CD14-positive monocyte (primary cell): Measurements from ENCODE around the gene AP5B1. TPM values are rescaled to one million over a fixed set of nuclear protein-coding genes. Genes with fewer than 3 reads are reported as not detected.

ENCODE experiments used
- DNase-seq, 3 donors: peaks; one replicate each; pipeline ENCODE4 v3.0.0-alpha.2; 2011 to 2022
- H2AFZ ChIP-seq: 2 replicates; pipeline ENCODE4 v1.6.0; 2012; ENCODE audit warnings: mild to moderate bottlenecking, low read depth, low read length, inconsistent platforms; ENCODE audit not compliant: insufficient read depth, poor library complexity, severe bottlenecking
- H3K27ac ChIP-seq, 2 donors: 1 replicate in 1 of 2; 2 replicates in 1 of 2; pipeline ENCODE4 v1.5.1; 2012 to 2013; ENCODE audit warnings: low read length in 2 of 2, control low read depth in 1 of 2, inconsistent platforms in 1 of 2, low read depth in 1 of 2, mild to moderate bottlenecking in 1 of 2
- H3K27me3 ChIP-seq, 2 donors: one replicate each; pipeline versions ENCODE4 v1.6.0 to v1.6.1; 2011 to 2013; ENCODE audit warnings: low read length in 2 of 2; ENCODE audit not compliant: control insufficient read depth in 2 of 2, insufficient read depth in 2 of 2
- H3K36me3 ChIP-seq, 2 donors: replicated peaks in 1 of 2; 1 replicate in 1 of 2; 2 replicates in 1 of 2; pipeline versions ENCODE4 v1.5.1 to v1.6.1; 2012 to 2013; ENCODE audit warnings: low read length in 2 of 2, control low read depth in 1 of 2, inconsistent platforms in 1 of 2, mild to moderate bottlenecking in 1 of 2; ENCODE audit not compliant: insufficient read depth in 2 of 2, control insufficient read depth in 1 of 2
- H3K4me1 ChIP-seq, 2 donors: 1 replicate in 1 of 2; 2 replicates in 1 of 2; pipeline versions ENCODE4 v1.5.1 to v1.6.1; 2012 to 2013; ENCODE audit warnings: low read length in 2 of 2, control low read depth in 1 of 2, inconsistent platforms in 1 of 2, mild to moderate bottlenecking in 1 of 2, moderate library complexity in 1 of 2; ENCODE audit not compliant: insufficient read depth in 2 of 2, control insufficient read depth in 1 of 2
- H3K4me2 ChIP-seq: replicated peaks from 2 replicates; pipeline ENCODE3; 2012; ENCODE audit warnings: low read length, moderate library complexity, mild to moderate bottlenecking; ENCODE audit not compliant: poor library complexity, severe bottlenecking; ENCODE audit errors: extremely low read depth
- H3K4me3 ChIP-seq, 3 experiments: fragments of 200-600 bp in 1 of 3; sonication (generic) in 1 of 3; replicated peaks in 1 of 3; 1 replicate in 2 of 3; 2 replicates in 1 of 3; pipeline ENCODE4 v1.5.1; 2011 to 2013; ENCODE audit warnings: low read length in 3 of 3, mild to moderate bottlenecking in 3 of 3, control low read depth in 2 of 3, low read depth in 2 of 3, inconsistent platforms in 1 of 3, moderate library complexity in 1 of 3
- H3K79me2 ChIP-seq: 2 replicates; pipeline ENCODE4 v1.6.0; 2012; ENCODE audit warnings: mild to moderate bottlenecking, control low read depth, inconsistent platforms, low read length, moderate library complexity; ENCODE audit not compliant: insufficient read depth
- H3K9ac ChIP-seq: 2 replicates; pipeline ENCODE4 v1.6.0; 2017; ENCODE audit warnings: low read length, mild to moderate bottlenecking; ENCODE audit not compliant: insufficient read depth, poor library complexity, severe bottlenecking
- H3K9me3 ChIP-seq, 2 donors: replicated peaks in 1 of 2; 1 replicate in 1 of 2; 2 replicates in 1 of 2; pipeline versions ENCODE4 v1.5.1 to v1.6.1; 2012 to 2013; ENCODE audit warnings: low read length in 2 of 2, control low read depth in 1 of 2; ENCODE audit not compliant: control insufficient read depth in 1 of 2, insufficient read depth in 1 of 2
- H4K20me1 ChIP-seq: 2 replicates; pipeline ENCODE4 v1.6.0; 2012; ENCODE audit warnings: mild to moderate bottlenecking, low read length, control low read depth, moderate library complexity; ENCODE audit not compliant: insufficient read depth
- H3K27ac Mint-ChIP-seq, 7 donors: one replicate each; pipeline ENCODE4 v1.8.0; 2020; ENCODE audit warnings: mild to moderate bottlenecking in 7 of 7, mixed read lengths in 7 of 7, moderate library complexity in 6 of 7, inconsistent platforms in 2 of 7
- H3K27me3 Mint-ChIP-seq, 3 donors: one replicate each; pipeline ENCODE4 v1.8.0; 2021 to 2022; ENCODE audit warnings: low read depth in 3 of 3, mild to moderate bottlenecking in 3 of 3, mixed read lengths in 3 of 3, moderate library complexity in 3 of 3, inconsistent platforms in 1 of 3
- H3K36me3 Mint-ChIP-seq, 2 donors: one replicate each; pipeline ENCODE4 v1.8.0; 2020; ENCODE audit warnings: mixed read lengths in 2 of 2, inconsistent platforms in 1 of 2, mild to moderate bottlenecking in 1 of 2
- H3K4me1 Mint-ChIP-seq: one replicate; pipeline ENCODE4 v1.8.0; 2020; ENCODE audit warnings: mild to moderate bottlenecking, mixed read lengths
- H3K4me3 Mint-ChIP-seq, 2 donors: one replicate each; pipeline ENCODE4 v1.8.0; 2020; ENCODE audit warnings: mild to moderate bottlenecking in 2 of 2, mixed read lengths in 2 of 2, moderate library complexity in 1 of 2
- H3K9me3 Mint-ChIP-seq, 7 donors: one replicate each; pipeline ENCODE4 v1.8.0; 2020 to 2022; ENCODE audit warnings: mixed read lengths in 7 of 7, mild to moderate bottlenecking in 6 of 7, moderate library complexity in 6 of 7, inconsistent platforms in 2 of 7
- WGBS: methylation state at CpG from one replicate; pipeline ENCODE4 v1.1.5; 2013; ENCODE audit warnings: missing lambda C conversion rate; ENCODE audit not compliant: insufficient coverage; 5-methylcytosine and 5-hydroxymethylcytosine counted together
- intact Hi-C, 2 donors: fragments of 100-400 bp; cut with micrococcal nuclease; formaldehyde crosslinking; loops; one replicate each; pipeline versions ENCODE4 v1.15.0 to v1.15.1; 2023
- polyA plus RNA-seq, 3 donors: library from polyadenylated mRNA; depleted of rRNA in 1 of 3; unstranded in 2 of 3; stranded (reverse) in 1 of 3; fragments of 300-500 nt in 2 of 3; fragments of >200 nt in 1 of 3; fragmentation: Illumina TruSeq in 2 of 3; gene quantifications; 1 replicate in 2 of 3; 2 replicates in 1 of 3; pipeline ENCODE4 v1.2.3, GENCODE V29; 2012 to 2021
- TF ChIP-seq, protein P1 (sequence below): fragments of 200-600 bp; IDR thresholded peaks from one replicate; pipeline ENCODE4 v1.8.0; 2022; ENCODE audit warnings: antibody characterized with exemption, mild to moderate bottlenecking

AP5B1 gene
- polyA plus RNA-seq, 3 donors: 33.7 to 46.4 (median 35.1) TPM

DNA sequence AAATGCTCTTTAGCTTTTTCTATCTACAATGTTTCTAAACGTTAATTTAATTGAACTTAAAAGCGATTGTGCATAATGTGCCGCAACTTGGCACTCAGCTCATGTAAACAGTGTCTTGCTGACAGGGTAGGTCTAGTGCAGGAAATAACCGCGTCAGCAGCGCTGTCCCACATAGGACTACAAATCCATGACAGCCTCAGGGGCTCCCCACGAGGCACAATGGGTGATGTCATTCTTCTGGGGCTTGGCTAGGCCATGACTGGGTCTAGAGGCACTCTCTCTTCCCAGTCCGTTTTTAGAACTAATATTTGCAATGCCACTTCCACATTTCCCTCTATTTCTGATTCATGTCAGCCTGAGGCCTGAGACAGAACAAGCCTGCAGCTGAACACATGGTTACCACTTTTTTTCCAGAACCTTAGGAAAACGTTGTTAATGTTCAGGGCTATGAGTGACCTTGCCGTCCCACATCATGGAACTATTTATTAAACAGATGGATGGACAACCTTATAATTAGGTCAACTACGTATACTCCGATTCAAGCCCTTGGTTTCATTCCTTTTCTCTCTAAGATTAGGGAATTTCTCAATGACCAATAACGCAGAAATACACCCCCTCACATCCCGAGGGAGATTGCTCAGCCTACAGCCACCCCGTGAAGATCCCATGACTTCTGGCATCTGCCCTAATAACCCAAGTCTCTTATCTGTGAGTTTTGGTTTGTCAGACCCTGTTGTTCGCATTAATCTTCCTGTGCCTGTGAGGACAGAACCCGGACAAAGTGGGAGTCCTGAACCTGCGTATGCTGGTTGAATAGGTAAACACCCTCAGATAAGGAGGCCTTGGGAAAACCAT, 33.6 kb upstream of the AP5B1 start:
- Mint-ChIP-seq H3K27me3 (peaks cover 5 to 11% (median 6%) of the 10 kb centered on the region in 3 donors), H3K36me3 (peaks cover 13 to 18% of the 10 kb centered on the region in 2 donors), H3K4me1 (peaks cover 45% of the 10 kb centered on the region), H3K9me3 (peaks cover 0 to 2% (median 0%) of the 10 kb centered on the region in 7 donors), H3K27ac (peak overlapping the region in 3 of 7 donors; percentile 3 to 58 (median 33)), H3K4me3 (no peak overlapping the region)
- Histone ChIP-seq H3K27ac (no peak overlapping the region), H3K27me3 (no peaks in the 10 kb centered on the region), H2AFZ (no peak overlapping the region), H4K20me1 (no peaks in the 10 kb centered on the region), H3K9me3 (no peaks in the 10 kb centered on the region), H3K4me2 (no peak overlapping the region), H3K79me2 (peaks cover 12% of the 10 kb centered on the region), H3K4me3 (no peak overlapping the region), H3K4me1 (peaks cover 17 to 23% of the 10 kb centered on the region in 2 donors), H3K36me3 (peaks cover 0 to 5% of the 10 kb centered on the region in 2 donors), H3K9ac (no peak overlapping the region)
- intact Hi-C loops: loop anchor here in 1 of 2 donors (10.0 kb wide), 2 partner anchors 50 to 190 kb away; no protein-coding TSS in a partner anchor
- WGBS: 69% methylated on average over 12 of the region's 18 CpGs
- TF ChIP-seq, protein P1, sequence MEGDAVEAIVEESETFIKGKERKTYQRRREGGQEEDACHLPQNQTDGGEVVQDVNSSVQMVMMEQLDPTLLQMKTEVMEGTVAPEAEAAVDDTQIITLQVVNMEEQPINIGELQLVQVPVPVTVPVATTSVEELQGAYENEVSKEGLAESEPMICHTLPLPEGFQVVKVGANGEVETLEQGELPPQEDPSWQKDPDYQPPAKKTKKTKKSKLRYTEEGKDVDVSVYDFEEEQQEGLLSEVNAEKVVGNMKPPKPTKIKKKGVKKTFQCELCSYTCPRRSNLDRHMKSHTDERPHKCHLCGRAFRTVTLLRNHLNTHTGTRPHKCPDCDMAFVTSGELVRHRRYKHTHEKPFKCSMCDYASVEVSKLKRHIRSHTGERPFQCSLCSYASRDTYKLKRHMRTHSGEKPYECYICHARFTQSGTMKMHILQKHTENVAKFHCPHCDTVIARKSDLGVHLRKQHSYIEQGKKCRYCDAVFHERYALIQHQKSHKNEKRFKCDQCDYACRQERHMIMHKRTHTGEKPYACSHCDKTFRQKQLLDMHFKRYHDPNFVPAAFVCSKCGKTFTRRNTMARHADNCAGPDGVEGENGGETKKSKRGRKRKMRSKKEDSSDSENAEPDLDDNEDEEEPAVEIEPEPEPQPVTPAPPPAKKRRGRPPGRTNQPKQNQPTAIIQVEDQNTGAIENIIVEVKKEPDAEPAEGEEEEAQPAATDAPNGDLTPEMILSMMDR: no peak
- DNase-seq: peak; percentile 58 to 87 (median 59)

DNA sequence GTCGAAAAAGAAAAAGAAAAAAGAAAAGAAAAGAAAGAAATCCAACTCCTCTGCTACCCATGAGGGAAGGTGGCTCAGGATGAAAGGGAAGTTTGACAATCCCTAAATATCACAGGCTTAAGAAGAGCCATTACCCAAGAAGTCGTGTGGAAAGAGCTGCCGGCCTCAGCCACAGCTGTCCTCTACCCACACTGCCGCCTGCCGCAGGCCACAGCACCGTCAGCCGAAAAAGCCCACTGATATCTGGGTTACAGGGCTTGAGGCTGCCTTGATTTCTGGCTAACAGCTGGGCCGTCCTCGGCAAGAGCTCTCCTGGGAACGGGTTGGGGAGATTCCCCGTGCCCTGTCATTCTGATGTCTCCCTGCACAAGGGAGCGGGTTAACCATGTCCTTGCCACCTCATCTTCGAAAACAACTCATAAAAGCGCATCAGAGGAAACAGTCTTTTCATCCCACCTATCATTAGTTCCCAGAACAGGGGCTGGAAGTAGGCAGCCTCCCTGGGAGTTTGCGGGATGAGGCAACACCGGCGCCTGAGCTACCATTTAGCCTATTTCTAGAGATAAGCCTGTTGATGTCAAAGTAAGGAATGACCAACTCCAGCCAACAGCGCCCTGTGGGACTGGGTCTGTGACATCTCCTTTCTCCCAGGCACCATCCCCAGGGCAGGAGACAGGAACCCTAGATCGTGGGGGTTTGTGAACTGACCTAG, 31.1 kb upstream of the AP5B1 start:
- H3K4me3 Mint-ChIP-seq: no peak overlapping the region
- no peak overlapping the region for H2AFZ ChIP-seq
- H3K27me3 ChIP-seq: peaks cover 0 to 4% of the 10 kb centered on the region in 2 donors
- H3K4me1 Mint-ChIP-seq: peaks cover 35% of the 10 kb centered on the region
- no peaks in the 10 kb centered on the region for H4K20me1 ChIP-seq
- peaks cover 4% of the 10 kb centered on the region for H3K79me2 ChIP-seq
- H3K27ac ChIP-seq: no peak overlapping the region
- H3K9me3 ChIP-seq: no peaks in the 10 kb centered on the region
- TF ChIP-seq, protein P1: no peak
- H3K36me3 Mint-ChIP-seq: peaks cover 13 to 18% of the 10 kb centered on the region in 2 donors
- no peak overlapping the region for H3K9ac ChIP-seq
- H3K27me3 Mint-ChIP-seq: peaks cover 15 to 21% (median 18%) of the 10 kb centered on the region in 3 donors
- no peak overlapping the region for H3K4me2 ChIP-seq
- H3K4me1 ChIP-seq: peaks cover 10 to 13% of the 10 kb centered on the region in 2 donors
- 88% methylated on average over 10 of the region's 19 CpGs for WGBS
- no peak overlapping the region for H3K27ac Mint-ChIP-seq
- peaks cover 0 to 2% (median 0%) of the 10 kb centered on the region in 7 donors for H3K9me3 Mint-ChIP-seq
- DNase-seq: no peak
- no peak overlapping the region for H3K4me3 ChIP-seq
- intact Hi-C loops: loop anchor here in 1 of 2 donors (10.0 kb wide), 2 partner anchors 47 to 187 kb away; no protein-coding TSS in a partner anchor
- H3K36me3 ChIP-seq: peaks cover 0 to 5% of the 10 kb centered on the region in 2 donors
